K562 (cell line): ENCODE results near the gene OR51B2. TPM values are rescaled to one million over a fixed set of nuclear protein-coding genes. Genes with fewer than 3 reads are reported as not detected.

Source experiments
- ATAC-seq: fragments of 200-7000 bp; cut with Tn5 transposase; 3 replicates; pipeline ENCODE4 v1.9.1; 2020; ENCODE audit warnings: moderate library complexity
- BruUV-seq: library from RNA; stranded (reverse); fragments of 400-500 nt; replicated peaks from 2 replicates; lab custom pipeline; 2021; lab: Mats Ljungman, UMichigan
- CTCF ChIA-PET: fragments of 300-600 bp; formaldehyde crosslinking; extraction: SDS; loops from one replicate; lab custom pipeline; 2021; ENCODE audit warnings: low intra/inter-chr PET ratio; lab: Yijun Ruan, JAX
- POLR2A ChIA-PET: fragments of 300-600, 350-650 bp; sonication (Branson Sonifier 250); formaldehyde crosslinking; extraction: SDS; loops from one replicate; lab custom pipeline; 2021; ENCODE audit warnings: antibody characterized with exemption, inconsistent platforms; lab: Yijun Ruan, JAX
- DNase-seq, 4 experiments: peaks; one replicate each; pipeline versions ENCODE4 v3.0.0 to v3.0.0-alpha.2; 2011 to 2018; ENCODE audit warnings: low spot score in 3 of 4, mixed read lengths in 3 of 4; ENCODE audit errors: extremely low read depth in 1 of 4
- FAIRE-seq: peaks from 2 replicates; lab custom pipeline; 2011; peaks lifted over from hg19 to GRCh38; lab: Jason Lieb, UNC
- H2AFZ ChIP-seq: 2 replicates; pipeline ENCODE4 v1.6.0; 2011; ENCODE audit warnings: low read depth, low read length, control low read depth, inconsistent platforms
- H3K27ac ChIP-seq: fragments of 200-600 bp; 3 replicates; pipeline ENCODE4 v1.8.0; 2011; ENCODE audit warnings: low read depth, mild to moderate bottlenecking, control low read depth, inconsistent platforms, low read length, moderate library complexity, mixed read lengths; ENCODE audit errors: extremely low read depth
- H3K27me3 ChIP-seq, 2 experiments: fragments of 300-600 bp in 1 of 2; 2 replicates in 1 of 2; 3 replicates in 1 of 2; pipeline versions ENCODE4 v1.6.0 to v1.8.0; 2011; ENCODE audit warnings: inconsistent platforms in 2 of 2, low read length in 2 of 2, mild to moderate bottlenecking in 1 of 2, mixed read lengths in 1 of 2, moderate library complexity in 1 of 2; ENCODE audit not compliant: control insufficient read depth in 2 of 2, insufficient read depth in 2 of 2
- H3K36me3 ChIP-seq: fragments of 300-600 bp; 3 replicates; pipeline ENCODE4 v1.8.0; 2011; ENCODE audit warnings: mild to moderate bottlenecking, low read length, inconsistent platforms; ENCODE audit not compliant: control insufficient read depth, insufficient read depth
- H3K4me1 ChIP-seq, 2 experiments: fragments of 200-600 bp in 1 of 2; replicated peaks in 1 of 2; 2 replicates in 1 of 2; 3 replicates in 1 of 2; pipeline versions ENCODE4 v1.5.1 to v1.8.0; 2011; ENCODE audit warnings: inconsistent platforms in 2 of 2, low read length in 2 of 2, mild to moderate bottlenecking in 1 of 2, mixed read lengths in 1 of 2, moderate library complexity in 1 of 2; ENCODE audit not compliant: control insufficient read depth in 2 of 2, insufficient read depth in 2 of 2
- H3K4me2 ChIP-seq: 2 replicates; pipeline ENCODE4 v1.6.1; 2011; ENCODE audit warnings: low read length, control low read depth, inconsistent platforms, mixed read lengths; ENCODE audit not compliant: insufficient read depth
- H3K4me3 ChIP-seq: fragments of 200-600 bp; sonication (generic), shearing (Covaris generic); 2 replicates; pipeline ENCODE4 v1.5.1; 2016; ENCODE audit warnings: control low read depth, inconsistent platforms
- H3K79me2 ChIP-seq: fragments of 200-600 bp; 3 replicates; pipeline ENCODE4 v1.8.0; 2011; ENCODE audit warnings: low read length, inconsistent platforms; ENCODE audit not compliant: control insufficient read depth, insufficient read depth
- H3K9ac ChIP-seq, 2 experiments: 2 replicates each; pipeline versions ENCODE4 v1.6.0 to v1.6.1; 2011; ENCODE audit warnings: low read depth in 2 of 2, low read length in 2 of 2, control low read depth in 1 of 2, inconsistent platforms in 1 of 2, mild to moderate bottlenecking in 1 of 2, mixed read lengths in 1 of 2; ENCODE audit not compliant: insufficient read depth in 1 of 2
- H3K9me1 ChIP-seq: one replicate; pipeline ENCODE4 v1.6.0; 2011; ENCODE audit warnings: inconsistent platforms, mild to moderate bottlenecking, low read length, moderate library complexity; ENCODE audit not compliant: control insufficient read depth, insufficient read depth
- H3K9me3 ChIP-seq: replicated peaks from 2 replicates; pipeline ENCODE4 v1.5.1; 2011; ENCODE audit warnings: low read depth, low read length, inconsistent platforms; ENCODE audit not compliant: control insufficient read depth, insufficient read depth
- H4K20me1 ChIP-seq: replicated peaks from 2 replicates; pipeline ENCODE4 v1.6.1; 2011; ENCODE audit warnings: low read length, inconsistent platforms, mixed read lengths; ENCODE audit not compliant: control insufficient read depth, insufficient read depth
- ARID1B ChIP-seq: fragments of 450-650 bp; IDR thresholded peaks from 2 replicates; pipeline ENCODE4 v1.6.1; 2016; ENCODE audit warnings: antibody characterized with exemption, mild to moderate bottlenecking, inconsistent platforms
- CXXC5 ChIP-seq: fragments of 250-450 bp; sonication (Bioruptor Pico); IDR thresholded peaks from 2 replicates; pipeline ENCODE4 v1.8.0; 2022; ENCODE audit warnings: inconsistent platforms, mild to moderate bottlenecking, moderate library complexity
- EGR1 ChIP-seq: fragments of 450-650 bp; conservative IDR thresholded peaks from 2 replicates; pipeline ENCODE4 v1.6.1; 2017; ENCODE audit warnings: mild to moderate bottlenecking
- ESRRA ChIP-seq: fragments of 450-650 bp; IDR thresholded peaks from 2 replicates; pipeline ENCODE4 v1.6.1; 2014; ENCODE audit warnings: low read depth, mild to moderate bottlenecking, moderate library complexity, borderline replicate concordance
- HSF4 ChIP-seq: fragments of 250-450 bp; sonication (Bioruptor Pico); IDR thresholded peaks from 2 replicates; pipeline ENCODE4 v2.1.2; 2022; ENCODE audit warnings: mild to moderate bottlenecking, moderate library complexity, borderline replicate concordance
- NFE2 ChIP-seq: IDR thresholded peaks from 2 replicates; pipeline ENCODE4 v1.6.1; 2014; ENCODE audit warnings: antibody characterized with exemption, low read depth
- POLR2AphosphoS5 ChIP-seq: IDR thresholded peaks from 2 replicates; pipeline ENCODE4 v1.6.1; 2011; ENCODE audit warnings: mild to moderate bottlenecking, low read depth, low read length, moderate library complexity; ENCODE audit not compliant: control insufficient read depth, insufficient read depth
- RBM15 ChIP-seq: fragments of 200-400 bp; formaldehyde crosslinking; IDR thresholded peaks from 2 replicates; pipeline ENCODE4 v1.6.1; 2018; ENCODE audit warnings: mild to moderate bottlenecking, low read length, moderate library complexity; ENCODE audit not compliant: insufficient read depth
- ZNF589 ChIP-seq: fragments of 200-800 bp; sonication (Bioruptor generic); IDR thresholded peaks from 2 replicates; pipeline ENCODE4 v1.6.1; 2016; ENCODE audit warnings: low read depth, missing genetic modification characterization, missing compliant biosample characterization
- WGBS: fragments of 100-300 bp; shearing (Covaris generic); methylation state at CpG from one replicate; pipeline ENCODE4 v1.1.6; 2016; ENCODE audit warnings: low coverage, mixed read lengths; ENCODE audit not compliant: insufficient coverage; ENCODE audit errors: missing lambda C conversion rate; 5-methylcytosine and 5-hydroxymethylcytosine counted together
- in situ Hi-C: fragments of 300-500 bp; cut with MboI; formaldehyde crosslinking; loops from 4 replicates; pipeline ENCODE4 v1.15.0; 2018; ENCODE audit warnings: inconsistent platforms, mixed read lengths
- intact Hi-C: fragments of 100-400 bp; cut with micrococcal nuclease; formaldehyde crosslinking; loops from 2 replicates; pipeline ENCODE4 v1.14.2; 2022
- polyA plus RNA-seq, 8 experiments: library from polyadenylated mRNA; depleted of rRNA in 4 of 8; stranded (reverse) in 5 of 8; unstranded in 3 of 8; fragments of >200 nt; fragmentation: Nextera tagmentation in 2 of 8; fragmentation: Illumina TruSeq in 1 of 8; extraction: Ambion mirVana in 2 of 8; extraction: Trizol in 1 of 8; gene quantifications; 2 replicates each; pipeline versions ENCODE4 v1.2.1 to v1.2.3, GENCODE V29; 2011 to 2014; ENCODE audit warnings: inconsistent platforms in 1 of 8, missing spikeins in 1 of 8
- total RNA-seq, 7 experiments: library from RNA; depleted of rRNA in 6 of 7; stranded (reverse); fragments of >200 nt in 6 of 7; fragmentation: Illumina TruSeq in 2 of 7; extraction: Trizol in 2 of 7; gene quantifications; 2 replicates each; pipeline versions ENCODE4 v1.2.1 to v1.2.3, GENCODE V29; 2011 to 2021; ENCODE audit warnings: low replicate concordance in 1 of 7
- TF ChIP-seq, protein P1 (sequence below), 2 experiments: fragments of 450-650 bp in 1 of 2; IDR thresholded peaks; 2 replicates each; pipeline ENCODE4 v1.6.1; 2011 to 2017; ENCODE audit warnings: low read depth in 2 of 2, antibody characterized with exemption in 1 of 2, borderline replicate concordance in 1 of 2, low read length in 1 of 2, mild to moderate bottlenecking in 1 of 2, mixed read lengths in 1 of 2; ENCODE audit not compliant: control insufficient read depth in 1 of 2

OR51B2 gene
- total and polyA plus RNA-seq, 9 of the 15 experiments (the other 6 are each of a cell fraction or from before 2014, with no cell fraction given), result 0.38 to 6.6 (median 4.0) TPM

- TF ChIP-seq POLR2AphosphoS5, result peak; percentile 95
- peak; percentile 40; the same call in 1 of the 2 replicates for TF ChIP-seq CXXC5 (CRISPR knock-in tag)
- TF ChIP-seq EGR1, result 0 out of 2 replicates have a peak, but pooled peaks have one; percentile 4
- TF ChIP-seq HSF4 (CRISPR knock-in tag), result peak; percentile 58; the same call in 1 of the 2 replicates
- TF ChIP-seq ZNF589 (CRISPR knock-in tag), result peak; percentile 60; the same call in 1 of the 2 replicates
- TF ChIP-seq RBM15, result no peak
- peak; percentile 91 for TF ChIP-seq ARID1B
- no peak for TF ChIP-seq ESRRA
Measured at GRCh38 chr11:5284637-5285036, 39.5 kb downstream of the OR51B2 start (continued).

- FAIRE-seq (no peak), DNase-seq (no peak), ATAC-seq (no peak)
- Histone ChIP-seq H3K4me2 (peak overlapping the region; percentile 80), H3K36me3 (peaks cover 42% of the 10 kb centered on the region), H3K9me1 (no peaks in the 10 kb centered on the region), H4K20me1 (no peaks in the 10 kb centered on the region), H3K79me2 (peaks cover 90% of the 10 kb centered on the region), H3K27me3 (no peaks in the 10 kb centered on the region), H3K4me3 (no peak overlapping the region), H3K27ac (peak overlapping the region; percentile 77), H2AFZ (no peak overlapping the region), H3K9ac (peak overlapping the region in 1 of 2 experiments; percentile 41; a peak in 2 of 4 replicates), H3K9me3 (no peaks in the 10 kb centered on the region), H3K4me1 (peaks cover 29 to 88% of the 10 kb centered on the region in 2 experiments)
- 8% methylated on average over 1 of the region's 1 CpG for WGBS
- BruUV-seq, result no TSS peak
- in situ Hi-C loops, result no loop called here
- ChIA-PET CTCF (no interaction called here), POLR2A (interaction anchor here (1.2 to 6.4 kb wide), 4 partner anchors 15 to 44 kb away, joined by 3 to 40 read pairs (median 5); partner anchors contain the start of gene HBE1)
- intact Hi-C loops, result loop anchor here (10.0 kb wide), 2 partner anchors 221 to 311 kb away; partner anchors contain the start of genes TRIM6 and UBQLN3
- no peak for TF ChIP-seq NFE2
- TF ChIP-seq, protein P1, sequence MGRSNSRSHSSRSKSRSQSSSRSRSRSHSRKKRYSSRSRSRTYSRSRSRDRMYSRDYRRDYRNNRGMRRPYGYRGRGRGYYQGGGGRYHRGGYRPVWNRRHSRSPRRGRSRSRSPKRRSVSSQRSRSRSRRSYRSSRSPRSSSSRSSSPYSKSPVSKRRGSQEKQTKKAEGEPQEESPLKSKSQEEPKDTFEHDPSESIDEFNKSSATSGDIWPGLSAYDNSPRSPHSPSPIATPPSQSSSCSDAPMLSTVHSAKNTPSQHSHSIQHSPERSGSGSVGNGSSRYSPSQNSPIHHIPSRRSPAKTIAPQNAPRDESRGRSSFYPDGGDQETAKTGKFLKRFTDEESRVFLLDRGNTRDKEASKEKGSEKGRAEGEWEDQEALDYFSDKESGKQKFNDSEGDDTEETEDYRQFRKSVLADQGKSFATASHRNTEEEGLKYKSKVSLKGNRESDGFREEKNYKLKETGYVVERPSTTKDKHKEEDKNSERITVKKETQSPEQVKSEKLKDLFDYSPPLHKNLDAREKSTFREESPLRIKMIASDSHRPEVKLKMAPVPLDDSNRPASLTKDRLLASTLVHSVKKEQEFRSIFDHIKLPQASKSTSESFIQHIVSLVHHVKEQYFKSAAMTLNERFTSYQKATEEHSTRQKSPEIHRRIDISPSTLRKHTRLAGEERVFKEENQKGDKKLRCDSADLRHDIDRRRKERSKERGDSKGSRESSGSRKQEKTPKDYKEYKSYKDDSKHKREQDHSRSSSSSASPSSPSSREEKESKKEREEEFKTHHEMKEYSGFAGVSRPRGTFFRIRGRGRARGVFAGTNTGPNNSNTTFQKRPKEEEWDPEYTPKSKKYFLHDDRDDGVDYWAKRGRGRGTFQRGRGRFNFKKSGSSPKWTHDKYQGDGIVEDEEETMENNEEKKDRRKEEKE (IDR thresholded peaks at IDR 0.05; ENCODE audit: borderline replicate concordance in 1 of 2, control insufficient read depth in 1 of 2, low read depth in 2 of 2, low read length in 1 of 2), result no peak
Measured at GRCh38 chr11:5283882-5284281, 40.2 kb downstream of the OR51B2 start.
